Measurements from ENCODE around the gene ERI3. TPM values are rescaled to one million over a fixed set of nuclear protein-coding genes. Genes with fewer than 3 reads are reported as not detected.
A peak's percentile ranks its signal among the peaks of the same experiment; 100 is the strongest.

The ERI3 gene
- total RNA-seq, 1 donor from 2014 or later = 52.7 TPM

- Histone ChIP-seq H3K9me3 (ENCODE audit: control insufficient read depth in 3 of 3, low read length in 3 of 3) (no peaks in the 10 kb centered on the region), H3K36me3 (ENCODE audit: control insufficient read depth in 3 of 3, insufficient read depth in 3 of 3, low read length in 3 of 3) (peaks cover 0 to 1% (median 0%) of the 10 kb centered on the region in 3 donors), H3K27ac (ENCODE audit: low read depth, low read length) (no peak overlapping the region), H3K4me1 (ENCODE audit: control insufficient read depth in 3 of 3, insufficient read depth in 3 of 3, low read length in 3 of 3) (peaks cover 14 to 17% (median 16%) of the 10 kb centered on the region in 3 donors), H3K4me3 (ENCODE audit: low read length in 3 of 3) (no peak overlapping the region), H3K27me3 (ENCODE audit: control insufficient read depth in 3 of 3, insufficient read depth in 3 of 3, low read length in 3 of 3) (no peaks in the 10 kb centered on the region), H3K9ac (ENCODE audit: low read depth in 1 of 3, low read length in 3 of 3) (no peak overlapping the region)
Observed at GRCh38 chr1:44351289-44351688, 3.8 kb downstream of the ERI3 start.

GRCh38 chr1:44348061-44348485 is 7.0 kb downstream of the ERI3 start:
- H3K4me3 ChIP-seq (ENCODE audit: low read length in 3 of 3) = no peak overlapping the region
- peaks cover 4 to 15% (median 12%) of the 10 kb centered on the region in 3 donors for H3K4me1 ChIP-seq (ENCODE audit: control insufficient read depth in 3 of 3, insufficient read depth in 3 of 3, low read length in 3 of 3)
- H3K9ac ChIP-seq (ENCODE audit: low read depth in 1 of 3, low read length in 3 of 3) = no peak overlapping the region

GRCh38 chr1:44347280-44347679 is 7.8 kb downstream of the ERI3 start:
- peaks cover 0 to 1% (median 0%) of the 10 kb centered on the region in 3 donors for H3K36me3 ChIP-seq (ENCODE audit: control insufficient read depth in 3 of 3, insufficient read depth in 3 of 3, low read length in 3 of 3)
- H3K9ac ChIP-seq (ENCODE audit: low read depth in 1 of 3, low read length in 3 of 3) = no peak overlapping the region
- peaks cover 4 to 15% (median 12%) of the 10 kb centered on the region in 3 donors for H3K4me1 ChIP-seq (ENCODE audit: control insufficient read depth in 3 of 3, insufficient read depth in 3 of 3, low read length in 3 of 3)
- no peak overlapping the region for H3K4me3 ChIP-seq (ENCODE audit: low read length in 3 of 3)
- H3K9me3 ChIP-seq (ENCODE audit: control insufficient read depth in 3 of 3, low read length in 3 of 3) = no peaks in the 10 kb centered on the region
- no peaks in the 10 kb centered on the region for H3K27me3 ChIP-seq (ENCODE audit: control insufficient read depth in 3 of 3, insufficient read depth in 3 of 3, low read length in 3 of 3)
- H3K27ac ChIP-seq (ENCODE audit: low read depth, low read length) = no peak overlapping the region

More at GRCh38 chr1:44348061-44348485, 7.0 kb downstream of the ERI3 start:
- Histone ChIP-seq H3K27me3 (ENCODE audit: control insufficient read depth in 3 of 3, insufficient read depth in 3 of 3, low read length in 3 of 3) (no peaks in the 10 kb centered on the region), H3K27ac (ENCODE audit: low read depth, low read length) (no peak overlapping the region), H3K36me3 (ENCODE audit: control insufficient read depth in 3 of 3, insufficient read depth in 3 of 3, low read length in 3 of 3) (peaks cover 0 to 1% (median 0%) of the 10 kb centered on the region in 3 donors), H3K9me3 (ENCODE audit: control insufficient read depth in 3 of 3, low read length in 3 of 3) (no peaks in the 10 kb centered on the region)

- Histone ChIP-seq H3K4me1 (ENCODE audit: control insufficient read depth in 3 of 3, insufficient read depth in 3 of 3, low read length in 3 of 3) (peaks cover 4 to 15% (median 12%) of the 10 kb centered on the region in 3 donors), H3K9me3 (ENCODE audit: control insufficient read depth in 3 of 3, low read length in 3 of 3) (no peaks in the 10 kb centered on the region), H3K9ac (ENCODE audit: low read depth in 1 of 3, low read length in 3 of 3) (no peak overlapping the region), H3K36me3 (ENCODE audit: control insufficient read depth in 3 of 3, insufficient read depth in 3 of 3, low read length in 3 of 3) (peaks cover 0 to 1% (median 0%) of the 10 kb centered on the region in 3 donors), H3K27ac (ENCODE audit: low read depth, low read length) (no peak overlapping the region), H3K27me3 (ENCODE audit: control insufficient read depth in 3 of 3, insufficient read depth in 3 of 3, low read length in 3 of 3) (no peaks in the 10 kb centered on the region), H3K4me3 (ENCODE audit: low read length in 3 of 3) (no peak overlapping the region)
Observed at GRCh38 chr1:44346878-44347277, 8.2 kb downstream of the ERI3 start.

DNA sequence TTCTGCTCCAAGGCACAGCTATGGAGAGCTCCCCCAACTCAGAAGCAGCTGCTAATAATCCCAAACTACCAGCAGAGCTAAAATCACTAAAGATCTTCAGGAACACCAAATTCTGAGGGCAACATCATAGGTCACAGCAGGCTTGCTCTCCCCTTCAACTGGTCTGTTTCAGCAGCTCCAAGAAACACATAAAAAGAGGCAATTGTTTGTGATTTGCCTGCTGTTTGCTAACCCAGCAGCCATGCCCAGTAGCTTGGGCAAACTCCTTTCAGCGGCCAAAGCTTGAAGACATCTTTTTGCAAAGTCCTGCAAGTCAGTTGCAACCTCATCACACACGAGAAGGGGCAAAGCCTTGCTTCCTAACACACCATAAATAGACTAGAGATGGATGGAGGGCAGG is 8.9 kb downstream of the ERI3 start:
- no peaks in the 10 kb centered on the region for H3K9me3 ChIP-seq (ENCODE audit: control insufficient read depth in 3 of 3, low read length in 3 of 3)
- H3K27me3 ChIP-seq (ENCODE audit: control insufficient read depth in 3 of 3, insufficient read depth in 3 of 3, low read length in 3 of 3) = no peaks in the 10 kb centered on the region
- peaks cover 0 to 1% (median 0%) of the 10 kb centered on the region in 3 donors for H3K36me3 ChIP-seq (ENCODE audit: control insufficient read depth in 3 of 3, insufficient read depth in 3 of 3, low read length in 3 of 3)
- no peak overlapping the region for H3K27ac ChIP-seq (ENCODE audit: low read depth, low read length)
- peaks cover 4 to 19% (median 12%) of the 10 kb centered on the region in 3 donors for H3K4me1 ChIP-seq (ENCODE audit: control insufficient read depth in 3 of 3, insufficient read depth in 3 of 3, low read length in 3 of 3)
- H3K4me3 ChIP-seq (ENCODE audit: low read length in 3 of 3) = no peak overlapping the region
- H3K9ac ChIP-seq (ENCODE audit: low read depth in 1 of 3, low read length in 3 of 3) = no peak overlapping the region

GRCh38 chr1:44345187-44345775 is 9.8 kb downstream of the ERI3 start:
- no peak overlapping the region for H3K27ac ChIP-seq (ENCODE audit: low read depth, low read length)
- H3K27me3 ChIP-seq (ENCODE audit: control insufficient read depth in 3 of 3, insufficient read depth in 3 of 3, low read length in 3 of 3) = no peaks in the 10 kb centered on the region
- peaks cover 9 to 24% (median 12%) of the 10 kb centered on the region in 3 donors for H3K4me1 ChIP-seq (ENCODE audit: control insufficient read depth in 3 of 3, insufficient read depth in 3 of 3, low read length in 3 of 3)
- no peak overlapping the region for H3K4me3 ChIP-seq (ENCODE audit: low read length in 3 of 3)
- H3K36me3 ChIP-seq (ENCODE audit: control insufficient read depth in 3 of 3, insufficient read depth in 3 of 3, low read length in 3 of 3) = peaks cover 0 to 1% (median 0%) of the 10 kb centered on the region in 3 donors
- H3K9ac ChIP-seq (ENCODE audit: low read depth in 1 of 3, low read length in 3 of 3) = no peak overlapping the region
- H3K9me3 ChIP-seq (ENCODE audit: control insufficient read depth in 3 of 3, low read length in 3 of 3) = no peaks in the 10 kb centered on the region

DNA sequence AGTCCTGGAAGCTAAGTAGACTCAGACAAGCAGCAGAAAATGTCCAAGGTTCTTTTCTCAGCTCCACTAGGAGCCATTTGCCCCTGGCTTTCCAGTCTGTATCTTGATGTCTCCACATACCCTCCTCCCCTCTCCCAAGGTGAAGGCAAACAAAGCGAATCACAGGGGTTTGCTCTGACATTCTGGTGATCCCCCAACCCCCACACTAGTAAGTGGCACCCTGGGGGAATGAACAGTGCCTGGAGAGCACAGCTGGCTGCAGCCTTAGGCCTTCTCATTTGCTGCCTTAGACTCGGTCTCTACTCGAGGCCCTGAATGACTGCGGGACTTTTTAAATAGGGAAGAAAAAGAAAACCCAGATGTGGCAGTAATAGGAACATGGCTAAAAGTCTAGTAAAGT is 15.3 kb downstream of the ERI3 start:
- no peak overlapping the region for H3K4me3 ChIP-seq (ENCODE audit: low read length in 3 of 3)
- H3K4me1 ChIP-seq (ENCODE audit: control insufficient read depth in 3 of 3, insufficient read depth in 3 of 3, low read length in 3 of 3) = peaks cover 0 to 8% (median 8%) of the 10 kb centered on the region in 3 donors
- H3K27ac ChIP-seq (ENCODE audit: low read depth, low read length) = no peak overlapping the region
- peaks cover 0 to 2% (median 0%) of the 10 kb centered on the region in 3 donors for H3K9me3 ChIP-seq (ENCODE audit: control insufficient read depth in 3 of 3, low read length in 3 of 3)
- peaks cover 13 to 30% (median 22%) of the 10 kb centered on the region in 3 donors for H3K36me3 ChIP-seq (ENCODE audit: control insufficient read depth in 3 of 3, insufficient read depth in 3 of 3, low read length in 3 of 3)
- H3K9ac ChIP-seq (ENCODE audit: low read depth in 1 of 3, low read length in 3 of 3) = peak overlapping the region in 1 of 3 donors; percentile 10
- no peaks in the 10 kb centered on the region for H3K27me3 ChIP-seq (ENCODE audit: control insufficient read depth in 3 of 3, insufficient read depth in 3 of 3, low read length in 3 of 3)

DNA sequence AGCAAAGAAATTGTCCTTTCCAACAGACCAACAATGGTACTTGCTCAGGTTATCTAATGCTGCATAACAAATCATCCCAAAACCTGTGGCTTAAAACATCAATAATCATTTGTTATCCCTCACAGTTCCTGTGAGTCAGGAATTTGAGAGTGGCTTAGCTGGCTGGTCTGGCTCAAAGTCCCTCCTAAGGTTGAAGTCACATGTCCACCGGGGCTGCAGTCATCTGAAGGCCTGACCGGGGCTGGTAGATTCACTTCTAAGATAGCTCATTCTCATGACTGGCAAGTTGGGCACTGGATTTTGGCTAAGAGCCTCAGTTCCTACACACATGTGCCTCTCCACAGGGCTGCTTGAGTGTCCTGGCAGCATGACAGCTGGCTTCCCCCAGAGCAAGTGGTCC is 16.9 kb downstream of the ERI3 start:
- H3K36me3 ChIP-seq (ENCODE audit: control insufficient read depth in 3 of 3, insufficient read depth in 3 of 3, low read length in 3 of 3) = peaks cover 17 to 37% (median 26%) of the 10 kb centered on the region in 3 donors
- H3K27me3 ChIP-seq (ENCODE audit: control insufficient read depth in 3 of 3, insufficient read depth in 3 of 3, low read length in 3 of 3) = no peaks in the 10 kb centered on the region
- H3K9ac ChIP-seq (ENCODE audit: low read depth in 1 of 3, low read length in 3 of 3) = no peak overlapping the region
- no peak overlapping the region for H3K4me3 ChIP-seq (ENCODE audit: low read length in 3 of 3)
- H3K9me3 ChIP-seq (ENCODE audit: control insufficient read depth in 3 of 3, low read length in 3 of 3) = peaks cover 0 to 2% (median 0%) of the 10 kb centered on the region in 3 donors
- no peak overlapping the region for H3K27ac ChIP-seq (ENCODE audit: low read depth, low read length)
- peaks cover 0 to 8% (median 8%) of the 10 kb centered on the region in 3 donors for H3K4me1 ChIP-seq (ENCODE audit: control insufficient read depth in 3 of 3, insufficient read depth in 3 of 3, low read length in 3 of 3)

DNA sequence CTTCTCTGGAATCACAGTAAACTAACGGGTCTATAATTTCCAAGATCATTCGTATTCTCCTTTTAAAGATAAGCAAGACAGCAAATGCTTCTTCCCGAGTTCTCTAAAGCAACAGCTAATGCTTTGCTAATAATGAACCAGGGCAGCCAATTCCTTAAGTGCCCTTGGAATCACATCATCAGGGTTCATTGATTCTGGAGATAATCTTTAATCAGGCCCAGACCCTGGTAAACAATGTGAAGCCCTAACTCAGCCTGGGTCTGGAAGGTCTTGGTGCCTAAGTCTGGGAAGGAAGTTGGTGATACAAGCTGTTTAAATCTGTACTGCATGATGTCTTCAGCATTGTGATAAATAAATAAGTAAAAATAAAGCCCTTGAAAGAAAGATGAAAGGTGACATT is 18.4 kb downstream of the ERI3 start:
- Histone ChIP-seq H3K36me3 (ENCODE audit: control insufficient read depth in 3 of 3, insufficient read depth in 3 of 3, low read length in 3 of 3) (peaks cover 22 to 50% (median 26%) of the 10 kb centered on the region in 3 donors), H3K27ac (ENCODE audit: low read depth, low read length) (no peak overlapping the region), H3K9me3 (ENCODE audit: control insufficient read depth in 3 of 3, low read length in 3 of 3) (peaks cover 0 to 2% (median 0%) of the 10 kb centered on the region in 3 donors), H3K27me3 (ENCODE audit: control insufficient read depth in 3 of 3, insufficient read depth in 3 of 3, low read length in 3 of 3) (no peaks in the 10 kb centered on the region), H3K9ac (ENCODE audit: low read depth in 1 of 3, low read length in 3 of 3) (no peak overlapping the region), H3K4me3 (ENCODE audit: low read length in 3 of 3) (no peak overlapping the region), H3K4me1 (ENCODE audit: control insufficient read depth in 3 of 3, insufficient read depth in 3 of 3, low read length in 3 of 3) (peaks cover 0 to 8% (median 8%) of the 10 kb centered on the region in 3 donors)

GRCh38 chr1:44334968-44335367 is 20.1 kb downstream of the ERI3 start:
- Histone ChIP-seq H3K36me3 (ENCODE audit: control insufficient read depth in 3 of 3, insufficient read depth in 3 of 3, low read length in 3 of 3) (peaks cover 22 to 50% (median 26%) of the 10 kb centered on the region in 3 donors), H3K27ac (ENCODE audit: low read depth, low read length) (no peak overlapping the region), H3K9ac (ENCODE audit: low read depth in 1 of 3, low read length in 3 of 3) (no peak overlapping the region), H3K4me3 (ENCODE audit: low read length in 3 of 3) (no peak overlapping the region), H3K27me3 (ENCODE audit: control insufficient read depth in 3 of 3, insufficient read depth in 3 of 3, low read length in 3 of 3) (no peaks in the 10 kb centered on the region), H3K4me1 (ENCODE audit: control insufficient read depth in 3 of 3, insufficient read depth in 3 of 3, low read length in 3 of 3) (peaks cover 0 to 4% (median 0%) of the 10 kb centered on the region in 3 donors), H3K9me3 (ENCODE audit: control insufficient read depth in 3 of 3, low read length in 3 of 3) (peaks cover 0 to 2% (median 0%) of the 10 kb centered on the region in 3 donors)

Data from skeletal muscle tissue (tissue), 4 donors.